Frontal cortex (tissue), 4 donors: ENCODE results near the gene XAF1. TPM values are rescaled to one million over a fixed set of nuclear protein-coding genes. Genes with fewer than 3 reads are reported as not detected.
"Not testable (repeated sequence)": the region's sequence is repeated elsewhere in the genome, so short reads cannot be mapped to it uniquely, and the experiment has no call there.

Experiments used
- DNase-seq, 2 donors: peaks; one replicate each; pipeline ENCODE4 v3.0.0; 2012; ENCODE audit warnings: low spot score in 2 of 2
- FAIRE-seq: peaks from 2 replicates; lab custom pipeline; 2012; peaks lifted over from hg19 to GRCh38; lab: Jason Lieb, UNC
- total RNA-seq: library from RNA; depleted of rRNA; stranded (reverse); fragments of >200 nt; gene quantifications from one replicate; pipeline ENCODE4 v1.2.3, GENCODE V29; 2014
- donor health status: control.
- donor health status: control.
- donor health status: control.

Gene XAF1
- total RNA-seq, 1 donor from 2014 or later, result 2.0 TPM

DNA sequence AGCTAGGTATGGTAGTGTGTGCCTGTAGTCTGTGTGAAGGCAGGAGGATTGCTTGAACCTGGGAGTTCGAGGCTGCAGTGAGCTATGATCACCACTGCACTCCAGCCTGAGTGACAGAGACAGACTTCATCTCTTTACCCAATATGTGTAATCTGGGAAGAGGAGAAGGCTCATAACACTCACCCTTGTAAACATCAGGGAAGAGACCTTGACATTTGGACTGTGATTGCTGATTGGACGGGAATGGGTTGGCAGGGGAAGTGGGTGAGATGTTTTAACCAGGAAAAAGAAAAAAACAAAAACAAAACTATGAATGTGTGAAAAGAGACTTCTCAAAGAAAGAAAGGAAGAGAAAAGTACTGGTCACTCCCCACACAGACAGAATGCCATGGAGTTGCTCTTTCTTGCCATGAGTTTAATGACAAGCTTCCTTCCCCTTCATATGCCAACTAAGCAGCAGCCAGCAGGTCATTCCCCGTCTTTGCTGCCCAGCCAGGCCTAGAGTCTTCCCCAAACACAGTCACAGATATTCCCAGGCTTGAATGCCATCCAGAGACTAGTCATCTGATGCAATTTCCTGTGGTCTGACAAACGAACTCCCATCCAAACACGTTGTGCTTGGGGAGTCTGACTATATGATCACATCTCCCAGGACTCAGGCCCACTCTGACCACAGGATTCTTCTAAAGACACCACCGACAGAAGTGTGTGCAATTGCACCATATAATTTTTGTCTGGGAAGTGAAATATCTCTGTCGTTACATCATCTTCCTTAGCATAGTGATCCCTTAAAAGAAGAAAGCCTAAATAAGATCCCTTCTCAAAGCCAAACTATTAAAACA lies 3.6 kb upstream of the XAF1 start:
- DNase-seq (peak in 1 of 2 donors; percentile 35), FAIRE-seq (no peak)

DNA sequence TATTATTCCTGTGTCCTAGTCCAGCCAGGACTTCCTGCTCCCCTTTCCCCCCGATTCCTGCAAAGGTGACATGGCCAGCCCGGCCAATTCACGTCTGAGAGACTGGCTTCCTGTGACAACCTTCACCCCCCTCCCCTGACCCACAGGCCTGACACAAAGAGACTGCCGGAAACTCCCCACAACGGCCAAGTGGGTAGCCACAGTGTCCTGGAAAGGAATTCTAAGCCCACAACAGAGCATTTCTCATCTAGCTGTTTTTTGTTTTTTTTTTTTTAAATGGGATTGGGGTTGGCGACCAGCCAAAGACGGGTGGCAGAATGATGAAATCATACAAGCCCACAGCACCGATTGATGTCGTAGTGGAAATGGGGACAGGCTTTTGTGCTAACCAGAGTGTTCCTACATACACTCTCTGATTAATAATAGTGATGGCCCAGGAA lies 2.8 kb upstream of the XAF1 start:
- DNase-seq (peak in 1 of 2 donors; percentile 41), FAIRE-seq (no peak)

DNA sequence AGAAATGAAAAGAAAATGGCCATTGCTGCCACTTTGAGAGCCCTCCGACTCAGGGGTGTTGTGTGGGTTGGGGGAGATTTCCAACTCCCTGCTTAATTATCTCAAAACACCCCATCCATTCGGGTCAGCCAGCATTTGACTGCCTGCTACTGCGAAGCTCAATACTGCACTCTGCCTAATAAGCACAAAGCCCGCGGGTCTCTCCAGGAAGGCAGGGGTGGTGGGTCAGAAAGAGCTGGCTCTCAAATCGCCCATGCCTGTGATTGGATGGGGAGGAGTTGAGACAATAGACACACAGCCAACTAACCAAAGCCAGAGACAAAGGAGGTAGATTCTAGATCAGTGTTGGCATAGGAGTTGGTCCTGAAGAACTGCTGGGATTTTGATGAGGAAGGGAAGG lies 2.3 kb upstream of the XAF1 start:
- DNase-seq (no peak), FAIRE-seq (no peak)

DNA sequence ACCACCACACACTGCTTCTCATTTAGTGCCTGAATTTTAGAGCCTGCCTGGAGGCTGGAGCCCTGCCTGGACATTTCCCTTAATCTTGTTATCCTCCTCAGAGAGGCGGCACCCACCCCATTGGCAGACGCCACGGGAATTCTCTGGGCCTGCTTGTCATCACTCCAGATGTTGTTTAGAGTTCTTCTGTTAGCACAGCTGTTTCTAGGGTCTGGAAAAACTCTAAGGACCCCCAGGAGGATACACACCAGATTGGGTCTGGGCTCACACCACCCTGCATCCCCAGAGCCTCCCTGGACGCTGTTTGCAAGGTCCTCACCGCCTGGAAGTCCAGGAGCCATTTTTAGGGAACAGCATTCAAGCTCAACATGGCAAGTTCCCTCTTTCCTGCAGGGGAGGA lies 565 bp upstream of the XAF1 start:
- no peak for FAIRE-seq
- DNase-seq, result no peak

DNA sequence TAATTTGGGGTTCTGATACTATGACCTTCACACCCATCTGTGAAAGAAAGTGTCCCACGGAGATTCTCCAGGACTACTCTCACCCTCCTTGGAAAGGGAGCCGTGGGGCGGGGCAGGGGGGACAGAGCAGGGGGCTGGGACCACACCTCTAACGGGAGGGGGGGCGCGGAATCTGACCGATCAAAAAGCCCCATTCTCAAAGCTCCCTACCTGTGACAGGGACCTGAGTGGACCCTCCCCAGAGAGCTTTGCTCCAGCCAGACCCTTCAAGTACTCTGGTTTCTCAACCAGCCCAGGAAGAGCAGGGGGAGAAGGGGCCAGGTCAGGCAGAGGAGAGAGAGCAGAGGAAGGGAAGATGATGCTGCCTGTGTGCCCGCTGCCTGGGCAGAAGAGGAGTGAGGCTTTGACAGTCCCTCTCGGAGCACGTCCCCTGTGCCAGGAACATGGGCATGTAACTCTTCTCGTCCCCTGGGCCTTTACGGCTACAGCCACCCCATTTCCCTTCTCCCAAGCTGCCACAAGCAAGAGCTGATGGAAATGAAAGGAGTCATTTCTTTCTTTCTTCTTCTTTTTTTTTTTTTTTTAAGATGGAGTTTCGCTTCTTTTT lies 682 bp downstream of the XAF1 start:
- DNase-seq (no peak), FAIRE-seq (no peak)

DNA sequence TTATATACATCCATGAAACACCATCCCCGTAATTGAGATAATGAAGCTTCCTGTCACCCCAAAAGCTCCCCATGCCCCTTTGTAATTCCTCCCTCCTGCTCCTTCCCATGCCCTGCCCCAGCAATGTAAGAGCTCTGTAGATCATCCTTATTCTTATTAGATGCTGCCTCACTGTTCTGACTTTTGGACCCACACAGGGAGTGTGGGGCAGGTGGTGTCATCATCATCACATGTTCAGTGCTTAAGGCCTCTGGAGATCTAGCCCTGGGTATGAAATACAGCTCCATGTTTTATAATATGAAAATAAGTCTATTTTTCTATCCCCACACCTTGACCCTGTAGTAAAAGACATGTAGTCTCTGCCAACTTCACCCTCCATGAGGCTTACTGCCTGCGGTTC lies 1.9 kb downstream of the XAF1 start:
- FAIRE-seq, result no peak
- DNase-seq, result no peak

DNA sequence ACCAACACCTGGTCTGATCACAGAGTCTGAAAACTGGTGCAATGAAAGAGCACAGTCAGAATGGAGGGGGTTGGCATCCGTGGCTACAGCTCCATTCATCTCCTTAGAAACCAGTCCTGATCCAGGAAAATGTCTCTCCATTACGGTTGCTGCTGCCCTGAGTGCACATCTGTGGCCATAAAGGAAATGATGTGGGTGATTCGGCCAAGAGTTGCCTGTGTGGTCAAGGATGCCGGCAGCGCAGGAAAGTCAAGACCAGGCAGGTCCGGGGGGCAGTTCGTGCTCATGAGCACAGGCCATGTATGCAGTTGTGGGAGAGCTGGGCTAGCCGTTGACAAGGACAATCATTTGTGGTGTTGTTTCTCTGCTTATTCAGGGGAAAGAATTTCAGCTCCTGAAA lies 5.9 kb downstream of the XAF1 start:
- DNase-seq, result no peak
- no peak for FAIRE-seq

DNA sequence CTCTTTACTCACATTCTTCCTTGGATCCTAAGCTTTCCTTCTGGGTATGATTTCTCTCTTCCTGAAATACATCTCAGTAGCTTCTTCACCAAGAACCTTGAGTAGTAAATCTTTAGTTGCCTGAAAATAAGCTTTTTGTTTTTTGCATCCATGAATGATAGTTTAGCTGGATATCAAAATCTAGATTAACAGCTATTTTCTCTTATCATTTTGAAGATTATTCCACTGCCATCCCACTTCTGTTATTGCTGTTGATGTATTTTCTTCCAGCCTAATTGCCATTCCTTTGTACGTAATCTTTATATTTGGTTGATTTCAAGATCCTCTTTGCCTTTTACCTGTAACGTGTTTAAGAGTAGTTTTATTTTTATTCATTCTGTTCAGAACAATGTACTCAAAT lies 12.6 kb downstream of the XAF1 start:
- FAIRE-seq, result no peak
- no peak for DNase-seq

DNA sequence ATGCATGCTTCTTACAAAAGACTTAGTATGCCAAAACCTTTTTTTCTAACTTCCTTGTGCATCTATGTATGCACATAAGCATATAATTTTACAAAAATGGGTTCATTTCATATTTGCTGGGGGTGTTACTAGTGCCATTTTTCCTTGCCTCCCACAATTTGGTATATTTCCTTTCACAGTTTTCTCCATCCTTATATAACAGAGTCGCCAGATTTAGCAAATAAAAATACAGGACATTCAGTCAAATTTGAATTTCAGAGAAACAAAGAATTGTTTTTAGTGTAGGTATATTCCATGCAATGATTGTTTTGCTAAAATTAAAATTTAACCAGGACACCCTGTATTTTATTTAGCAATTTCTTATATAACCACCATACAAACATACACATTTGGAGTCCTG lies 16.2 kb downstream of the XAF1 start:
- FAIRE-seq (no peak), DNase-seq (no peak)

DNA sequence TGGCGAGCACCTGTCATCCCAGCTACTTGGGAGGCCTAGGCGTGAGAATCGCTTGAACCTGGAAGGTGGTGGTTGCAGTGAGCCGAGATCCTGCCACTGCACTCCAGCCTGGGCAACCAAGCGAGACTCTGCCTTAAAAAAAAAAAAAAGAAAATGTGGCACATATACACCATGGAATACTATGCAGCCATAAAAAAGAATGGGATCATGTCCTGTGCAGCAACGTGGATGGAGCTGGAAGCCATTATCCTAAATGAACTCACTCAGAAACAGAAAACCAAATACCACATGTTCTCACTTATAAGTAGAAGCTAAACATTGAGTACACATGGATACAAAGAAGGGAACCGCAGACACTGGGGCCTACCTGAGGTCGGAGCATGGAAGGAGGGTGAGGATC lies 19.1 kb downstream of the XAF1 start:
- DNase-seq, FAIRE-seq: not testable (repeated sequence)

DNA sequence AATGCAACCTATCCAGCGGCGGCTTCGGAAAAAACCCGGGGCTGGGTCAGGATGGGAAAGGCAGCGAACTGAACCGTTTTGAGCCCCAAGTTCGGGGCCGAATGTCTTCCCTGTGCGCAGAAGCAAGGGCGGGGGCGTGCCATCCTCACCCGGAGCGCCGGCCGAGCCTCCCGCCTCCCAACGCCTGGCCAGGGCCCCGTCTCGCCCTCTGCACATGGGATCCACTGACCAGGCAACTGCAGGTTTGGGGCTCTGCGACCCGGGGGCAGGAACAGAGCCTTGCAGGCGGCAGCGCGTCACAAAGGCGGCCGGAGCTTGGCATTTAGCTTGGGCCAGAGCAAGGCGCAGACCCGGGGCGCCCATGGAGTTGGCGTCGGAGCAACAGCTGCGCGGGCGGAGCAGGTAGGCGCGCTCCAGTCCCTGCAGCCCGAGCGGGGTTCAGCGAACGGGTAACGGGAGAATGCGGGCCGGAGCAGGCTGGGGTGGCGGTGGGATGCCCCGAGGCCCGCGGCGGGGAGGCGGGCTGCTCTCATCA lies 20.1 kb downstream of the XAF1 start, which contains the start of gene FBXO39:
Gene FBXO39 (plus strand): TSS at position 345 of the 535 bp plus-strand sequence. CDS start 3,654 bp downstream, outside the sequence.
- FAIRE-seq (no peak), DNase-seq (no peak)

DNA sequence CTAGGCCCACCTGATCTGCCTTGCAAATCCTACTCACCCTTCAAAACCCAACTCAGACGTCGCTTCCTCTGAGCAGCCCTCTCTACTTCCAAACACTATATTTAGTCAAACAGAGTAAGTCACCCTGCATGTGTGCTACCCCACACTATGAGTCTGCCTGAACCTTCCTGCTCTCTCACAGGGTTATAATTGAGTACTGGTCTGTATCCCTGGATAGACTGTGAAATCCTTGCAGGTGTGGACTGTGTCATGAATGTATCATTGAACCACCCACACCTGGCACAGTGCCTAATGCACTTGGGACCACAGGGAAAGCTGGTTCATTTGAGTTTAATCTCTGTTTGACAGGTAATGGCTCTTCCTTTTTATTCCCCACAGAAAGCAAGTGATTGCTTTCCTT lies 23.6 kb downstream of the XAF1 start:
- DNase-seq (no peak), FAIRE-seq (no peak)

DNA sequence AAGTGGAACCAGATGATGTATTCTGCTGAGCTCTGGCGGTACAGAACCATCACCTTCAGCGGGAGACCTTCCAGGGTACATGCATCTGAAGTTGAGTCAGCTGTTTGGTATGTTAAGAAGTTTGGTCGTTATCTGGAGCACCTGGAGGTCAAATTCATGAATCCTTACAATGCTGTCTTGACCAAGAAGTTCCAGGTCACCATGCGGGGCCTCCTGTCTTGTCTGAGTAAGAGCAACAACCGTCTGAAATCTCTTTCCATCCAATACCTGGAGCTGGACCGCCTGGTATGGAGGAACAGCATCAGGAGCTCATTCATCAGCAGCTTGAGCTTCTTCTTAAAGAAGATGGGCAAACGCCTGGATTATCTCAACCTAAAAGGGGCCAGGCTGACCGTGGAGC lies 24.2 kb downstream of the XAF1 start:
- FAIRE-seq (no peak), DNase-seq (no peak)

DNA sequence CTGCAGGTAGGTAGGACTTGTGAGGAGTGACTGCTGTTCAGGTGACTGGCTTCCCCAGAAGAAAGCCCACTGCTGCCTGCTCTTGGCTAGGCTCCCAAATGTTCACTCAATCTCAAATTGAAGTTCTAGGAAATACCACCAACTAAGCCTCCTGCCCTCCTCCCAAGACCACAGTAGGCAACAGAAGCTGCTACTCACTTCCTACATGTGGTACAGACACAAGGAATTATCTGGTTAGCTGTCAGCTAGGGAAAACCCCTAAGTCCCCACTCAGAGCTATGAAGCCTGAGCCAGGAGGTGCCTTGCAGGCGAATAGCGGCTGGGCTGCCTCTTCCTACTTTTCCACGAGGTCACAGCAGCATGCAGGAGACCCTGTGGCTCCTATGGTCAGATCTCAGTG lies 25.0 kb downstream of the XAF1 start:
- FAIRE-seq (no peak), DNase-seq (no peak)

DNA sequence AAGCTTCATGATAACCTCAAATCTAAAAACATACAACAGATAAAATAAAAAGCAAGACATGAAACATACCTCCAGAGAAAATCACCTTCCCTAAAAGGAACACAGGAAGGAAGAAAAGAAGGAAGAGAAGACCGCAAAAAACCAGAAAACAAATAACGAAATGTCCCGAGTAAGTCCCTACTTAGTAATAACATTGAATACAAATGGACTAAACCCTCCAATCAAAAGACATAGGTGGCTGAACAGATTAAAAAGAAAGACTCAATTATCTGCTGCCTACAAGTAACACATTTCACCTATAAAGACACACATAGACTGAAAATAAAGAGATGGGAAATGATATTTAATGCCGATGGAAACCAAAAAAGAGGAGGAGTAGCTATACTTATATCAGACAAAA lies 26.4 kb downstream of the XAF1 start:
- FAIRE-seq, result no peak

DNA sequence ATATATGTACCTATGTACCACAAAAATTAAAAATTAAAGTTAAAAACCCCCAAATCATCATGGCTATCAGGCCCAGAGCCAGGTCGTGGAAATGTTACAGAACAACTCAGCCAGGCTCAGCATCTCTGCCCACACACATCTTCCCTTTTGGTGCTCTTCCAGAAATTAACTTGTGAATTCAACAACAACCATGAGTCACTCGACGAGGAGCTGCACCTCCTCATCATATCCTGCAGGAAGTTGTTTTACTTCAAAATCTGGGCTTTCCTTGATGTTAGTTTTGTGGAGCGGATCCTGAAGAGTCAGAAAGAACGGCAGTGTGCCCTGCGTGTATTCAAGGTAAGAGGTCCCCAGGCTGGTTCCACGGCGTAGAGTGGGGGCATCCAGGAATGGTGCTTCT lies 30.8 kb downstream of the XAF1 start:
- FAIRE-seq (no peak), DNase-seq (no peak)

More for the DNA sequence above, 26.4 kb downstream of the XAF1 start:
- DNase-seq, result no peak

DNA sequence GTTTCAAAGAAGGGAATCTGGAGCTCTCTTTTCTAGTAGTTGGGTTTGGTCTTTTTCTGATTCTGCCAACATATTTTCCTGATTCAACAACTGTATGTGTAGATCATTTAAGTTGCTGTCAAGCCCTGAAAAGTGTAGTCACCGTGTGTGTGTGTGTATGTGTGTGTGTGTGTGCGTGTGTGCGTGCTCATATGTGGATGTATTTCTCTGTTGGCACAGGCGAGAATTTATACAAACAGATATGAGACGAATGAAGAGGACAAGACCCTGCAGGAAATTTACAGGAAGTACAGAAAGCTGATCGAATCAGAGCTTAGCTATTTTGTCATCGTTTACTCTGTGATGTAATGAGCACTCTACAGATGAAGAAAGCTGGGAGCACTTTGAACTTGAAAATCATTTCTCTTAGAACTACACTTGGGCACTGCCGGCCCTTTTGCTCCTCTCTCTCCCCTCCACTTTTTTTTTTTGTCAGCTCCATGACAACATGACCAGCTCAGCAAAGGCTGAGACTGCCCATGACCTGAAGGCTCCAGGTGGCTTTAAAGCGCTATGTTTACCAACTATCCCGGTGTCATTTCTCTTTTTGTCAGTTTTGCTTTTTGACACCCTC lies 31.3 kb downstream of the XAF1 start:
- no peak for FAIRE-seq
- DNase-seq, result no peak

DNA sequence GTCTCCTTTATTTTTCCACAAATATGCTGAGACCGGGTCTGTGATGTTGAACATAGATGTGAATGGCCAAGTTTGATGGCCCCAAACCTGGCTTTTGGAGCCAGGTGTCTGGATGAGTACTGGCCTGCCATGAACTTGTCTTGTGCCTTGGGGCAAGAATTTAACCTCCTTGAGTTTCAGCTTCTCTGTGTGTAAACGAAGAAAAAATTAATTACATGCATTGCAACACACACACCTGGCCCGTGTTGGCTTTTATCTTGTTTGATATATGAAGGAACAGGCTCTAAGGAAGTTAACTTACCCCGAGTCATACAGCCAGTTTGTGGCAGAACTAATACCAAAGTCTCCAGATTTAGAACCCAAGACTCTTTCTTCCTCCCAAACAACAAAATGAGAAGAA lies 33.3 kb downstream of the XAF1 start:
- DNase-seq, result no peak
- no peak for FAIRE-seq

DNA sequence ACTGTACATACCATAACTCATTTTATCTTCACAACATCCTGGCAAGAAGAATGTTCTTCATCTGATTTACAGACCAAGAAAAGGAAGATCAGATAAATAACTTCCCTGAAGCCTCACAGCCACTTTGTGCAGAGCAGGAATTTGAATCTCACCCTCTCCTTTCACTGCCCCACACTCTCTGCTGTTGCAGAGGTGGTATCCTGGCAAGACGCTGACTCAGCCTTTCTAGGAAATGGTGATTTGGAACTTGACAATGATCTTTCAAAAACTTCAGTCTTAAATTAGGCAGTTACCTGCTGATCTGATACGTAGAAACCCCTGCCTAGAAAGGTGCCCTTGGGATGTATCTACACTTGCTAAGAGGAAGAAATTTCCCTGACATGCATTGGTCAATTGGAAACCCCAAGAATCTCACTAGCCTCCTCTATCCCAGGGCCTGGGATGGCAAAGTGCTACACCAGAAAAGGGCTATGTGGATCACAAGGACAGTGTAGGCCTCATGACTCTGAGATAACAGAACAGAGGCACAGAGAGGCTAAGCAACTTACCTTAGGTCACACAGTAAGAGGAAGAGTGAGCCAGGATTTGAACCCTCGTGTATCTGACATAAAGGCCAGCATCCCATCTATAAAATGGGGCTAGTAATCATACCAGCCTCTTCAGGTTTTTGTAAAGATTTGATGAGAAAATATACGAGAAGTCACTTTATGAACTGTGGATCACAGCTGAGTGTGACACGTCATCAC lies 38.1 kb downstream of the XAF1 start:
- no peak for FAIRE-seq
- no peak for DNase-seq
